Bronchial epithelial cell (primary cell): ENCODE results near the gene TUFM. TPM values are rescaled to one million over a fixed set of nuclear protein-coding genes. Genes with fewer than 3 reads are reported as not detected.

ENCODE experiments used
- DNase-seq: peaks from one replicate; pipeline ENCODE4 v3.0.0-alpha.2; 2010; ENCODE audit warnings: low read depth
- FAIRE-seq: peaks from 2 replicates; lab custom pipeline; 2011; peaks lifted over from hg19 to GRCh38; lab: Jason Lieb, UNC
- H3K27me3 ChIP-seq: 2 replicates; pipeline ENCODE4 v1.5.1; 2011; ENCODE audit warnings: low read length; ENCODE audit not compliant: control insufficient read depth, insufficient read depth
- H3K36me3 ChIP-seq: 2 replicates; pipeline ENCODE4 v1.5.1; 2011; ENCODE audit warnings: low read length; ENCODE audit not compliant: control insufficient read depth, insufficient read depth
- H3K4me3 ChIP-seq: 2 replicates; pipeline ENCODE4 v1.5.1; 2011; ENCODE audit warnings: mild to moderate bottlenecking, low read depth, low read length, control low read depth
- total RNA-seq: library from RNA; depleted of rRNA; stranded (reverse); fragments of >200 nt; gene quantifications from 2 replicates; pipeline ENCODE4 v1.2.1, GENCODE V29; 2014
- TF ChIP-seq, protein P1 (sequence below): IDR thresholded peaks from 2 replicates; pipeline ENCODE4 v1.5.1; 2011; ENCODE audit warnings: mild to moderate bottlenecking, moderate library complexity, low read length, control low read depth, inconsistent platforms; ENCODE audit not compliant: insufficient read depth, severe bottlenecking

Gene TUFM
- total RNA-seq, 1 donor from 2014 or later: 176 TPM

DNA sequence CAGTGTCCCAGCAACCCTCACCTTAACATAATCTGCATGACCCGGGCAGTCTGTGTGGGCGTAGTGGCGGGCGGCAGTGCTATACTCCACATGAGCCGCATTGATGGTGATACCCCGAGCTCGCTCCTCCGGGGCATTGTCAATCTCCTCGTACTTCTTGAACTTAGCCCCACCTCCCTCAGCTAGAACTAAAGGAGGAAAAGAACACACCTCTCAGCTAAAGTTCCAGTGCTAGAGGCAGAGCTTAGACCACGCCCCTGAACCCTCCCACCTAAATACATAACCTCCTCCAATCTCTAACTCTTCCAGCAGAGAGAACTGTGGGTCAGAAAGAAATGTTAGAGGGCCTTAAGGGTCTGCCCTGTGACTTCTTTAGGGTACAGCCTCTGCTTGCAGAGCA, 855 bp downstream of the TUFM start:
- Histone ChIP-seq H3K27me3 (no peaks in the 10 kb centered on the region), H3K36me3 (peaks cover 23% of the 10 kb centered on the region), H3K4me3 (peak overlapping the region; percentile 99)
- TF ChIP-seq, protein P1, sequence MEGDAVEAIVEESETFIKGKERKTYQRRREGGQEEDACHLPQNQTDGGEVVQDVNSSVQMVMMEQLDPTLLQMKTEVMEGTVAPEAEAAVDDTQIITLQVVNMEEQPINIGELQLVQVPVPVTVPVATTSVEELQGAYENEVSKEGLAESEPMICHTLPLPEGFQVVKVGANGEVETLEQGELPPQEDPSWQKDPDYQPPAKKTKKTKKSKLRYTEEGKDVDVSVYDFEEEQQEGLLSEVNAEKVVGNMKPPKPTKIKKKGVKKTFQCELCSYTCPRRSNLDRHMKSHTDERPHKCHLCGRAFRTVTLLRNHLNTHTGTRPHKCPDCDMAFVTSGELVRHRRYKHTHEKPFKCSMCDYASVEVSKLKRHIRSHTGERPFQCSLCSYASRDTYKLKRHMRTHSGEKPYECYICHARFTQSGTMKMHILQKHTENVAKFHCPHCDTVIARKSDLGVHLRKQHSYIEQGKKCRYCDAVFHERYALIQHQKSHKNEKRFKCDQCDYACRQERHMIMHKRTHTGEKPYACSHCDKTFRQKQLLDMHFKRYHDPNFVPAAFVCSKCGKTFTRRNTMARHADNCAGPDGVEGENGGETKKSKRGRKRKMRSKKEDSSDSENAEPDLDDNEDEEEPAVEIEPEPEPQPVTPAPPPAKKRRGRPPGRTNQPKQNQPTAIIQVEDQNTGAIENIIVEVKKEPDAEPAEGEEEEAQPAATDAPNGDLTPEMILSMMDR: no peak
- FAIRE-seq (no peak), DNase-seq (peak; percentile 79)

DNA sequence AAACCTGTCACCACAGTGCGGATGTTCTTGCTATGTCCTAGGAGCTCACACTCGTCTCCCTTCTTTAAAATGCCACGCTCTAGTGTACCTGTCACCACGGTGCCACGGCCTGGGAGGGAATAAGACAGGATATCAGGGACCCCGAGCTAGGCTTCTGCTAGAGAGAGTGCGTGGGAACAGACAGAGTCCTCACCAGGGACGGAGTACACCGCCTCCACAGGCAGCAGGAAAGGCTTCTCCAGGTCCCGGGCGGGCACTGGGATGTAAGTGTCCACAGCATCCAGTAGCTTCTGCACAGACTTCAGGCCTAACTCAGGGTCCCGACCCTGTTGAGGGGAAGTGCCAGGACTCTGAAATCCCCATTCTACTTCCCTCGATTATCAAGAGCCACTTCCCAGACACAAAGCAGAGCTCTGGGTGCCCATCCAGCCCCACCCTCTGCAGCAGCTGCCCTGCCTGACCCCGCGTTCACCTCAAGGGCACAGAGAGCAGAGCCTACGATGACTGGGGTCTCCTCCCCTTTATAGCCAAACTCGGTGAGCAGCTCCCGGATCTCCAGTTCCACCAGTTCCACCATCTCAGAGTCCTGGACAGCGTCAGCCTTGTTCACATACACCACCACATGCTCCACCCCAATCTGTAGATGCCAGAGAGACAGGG, 1.8 kb downstream of the TUFM start:
- no peak for FAIRE-seq
- Histone ChIP-seq H3K36me3 (peaks cover 23% of the 10 kb centered on the region), H3K27me3 (no peaks in the 10 kb centered on the region), H3K4me3 (no peak overlapping the region)
- TF ChIP-seq, protein P1: no peak
- no peak for DNase-seq

DNA sequence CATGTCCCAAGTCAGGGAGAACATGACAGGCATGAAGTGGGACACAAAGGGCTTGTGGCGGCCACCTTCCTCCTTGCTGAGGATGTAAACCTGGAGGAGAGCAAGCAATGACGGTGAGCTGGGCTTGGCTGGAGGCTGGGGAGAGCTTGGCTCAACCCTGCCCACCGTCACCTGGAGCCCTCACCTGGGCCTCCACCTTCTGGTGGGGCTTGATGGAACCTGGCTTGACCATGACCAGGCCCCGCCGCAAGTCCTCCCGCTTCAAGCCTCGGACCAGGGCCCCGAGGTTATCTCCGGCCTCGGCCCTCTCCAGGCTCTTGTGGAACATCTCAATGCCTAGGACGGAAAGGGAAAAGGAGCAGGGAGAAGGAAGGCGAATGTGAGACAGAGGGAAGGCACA, 2.4 kb downstream of the TUFM start:
- Histone ChIP-seq H3K4me3 (no peak overlapping the region), H3K36me3 (peaks cover 23% of the 10 kb centered on the region), H3K27me3 (no peaks in the 10 kb centered on the region)
- TF ChIP-seq, protein P1: no peak
- DNase-seq (no peak), FAIRE-seq (no peak)

DNA sequence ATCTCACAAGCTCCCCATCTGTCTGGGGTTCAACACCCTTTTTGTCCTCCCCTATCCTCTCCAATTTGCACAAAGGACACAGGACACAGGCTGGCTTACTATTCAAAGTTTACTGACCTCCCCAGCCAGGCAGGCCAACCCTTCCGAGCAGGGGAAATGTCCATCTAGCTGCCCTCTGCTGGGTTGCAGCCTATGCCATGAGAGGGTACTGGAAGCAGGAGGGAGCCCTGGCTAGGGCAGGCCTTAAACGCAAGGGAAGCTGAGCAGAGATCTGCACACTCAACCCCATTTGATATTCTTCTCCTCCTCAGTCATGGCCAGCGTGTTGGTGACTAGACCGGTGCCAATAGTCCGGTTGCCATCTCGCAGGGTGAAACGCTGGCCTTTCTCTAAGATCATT, 3.5 kb downstream of the TUFM start:
- FAIRE-seq (no peak), DNase-seq (no peak)
- no peak overlapping the region for H3K4me3 ChIP-seq
- TF ChIP-seq, protein P1: no peak
- peaks cover 23% of the 10 kb centered on the region for H3K36me3 ChIP-seq
- H3K27me3 ChIP-seq: no peaks in the 10 kb centered on the region

DNA sequence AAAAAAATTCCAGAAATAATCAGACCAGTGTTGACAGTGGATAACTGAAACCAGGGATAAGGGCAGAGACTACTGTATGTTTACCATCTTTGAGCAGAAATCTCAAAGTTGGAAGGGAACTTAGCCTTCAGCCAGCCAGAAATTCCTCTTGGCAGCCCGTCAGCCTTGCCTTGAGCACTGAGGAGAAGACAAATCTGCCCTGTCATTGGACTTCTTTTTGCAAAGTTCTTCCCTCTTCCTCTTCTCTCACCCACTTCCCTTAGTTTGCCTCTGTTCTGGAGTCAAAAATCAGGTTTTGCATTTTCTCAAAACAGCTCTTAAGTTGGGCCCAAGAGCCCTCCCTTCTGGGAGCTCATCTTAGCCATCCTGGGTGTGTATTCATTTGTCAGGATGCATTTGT, 6.2 kb downstream of the TUFM start:
- no peak for DNase-seq
- Histone ChIP-seq H3K4me3 (no peak overlapping the region), H3K36me3 (peaks cover 34% of the 10 kb centered on the region), H3K27me3 (no peaks in the 10 kb centered on the region)
- no peak for FAIRE-seq
- TF ChIP-seq, protein P1: no peak
